ENCODE data around the gene H3-3A. TPM values are rescaled to one million over a fixed set of nuclear protein-coding genes. Genes with fewer than 3 reads are reported as not detected.
A peak's percentile ranks its signal among the peaks of the same experiment; 100 is the strongest.

Gene H3-3A
- total and polyA plus RNA-seq, 10 of the 15 experiments (the other 5 are each of a cell fraction or from before 2014, with no cell fraction given) = 215 to 486 (median 393) TPM

DNA sequence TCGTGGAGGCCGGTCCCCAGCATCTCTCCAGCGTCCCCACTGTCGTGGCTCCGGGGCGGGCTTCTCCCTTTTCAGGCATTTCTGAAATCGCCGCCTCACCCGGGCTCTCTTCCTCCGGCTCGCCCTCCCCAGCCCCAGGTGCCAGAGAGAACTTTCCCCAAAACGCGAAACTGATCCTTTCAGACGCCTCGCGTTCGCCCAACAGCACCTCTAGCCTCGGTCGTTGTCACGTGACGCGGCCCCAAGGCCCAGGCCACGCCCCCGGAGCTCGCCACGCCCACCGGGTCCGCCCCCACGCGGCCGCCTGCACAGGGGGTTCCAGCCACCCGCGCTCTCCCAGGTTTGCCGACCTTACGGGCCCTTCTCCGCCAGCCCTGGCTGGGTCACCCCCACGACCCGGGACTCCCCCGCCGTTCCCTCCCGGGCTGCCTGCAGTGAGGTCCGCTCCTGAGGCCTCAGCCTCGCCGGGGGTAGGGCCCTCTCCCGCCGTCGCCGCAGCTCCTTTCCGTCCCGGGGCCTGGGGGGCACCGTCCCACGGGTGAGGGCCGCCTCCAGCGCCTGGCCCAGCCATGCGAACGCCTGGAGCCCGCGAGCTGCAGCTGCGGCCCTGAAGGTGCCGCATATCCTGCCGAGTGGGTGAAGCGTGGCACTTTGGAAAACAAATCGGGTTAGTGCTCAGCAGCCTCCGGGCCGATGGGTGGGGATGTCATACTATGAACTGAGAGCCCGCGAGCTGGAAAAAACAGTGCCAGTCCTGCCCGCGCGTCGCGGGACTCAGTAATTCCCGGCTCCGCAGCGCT, 21.0 kb downstream of the H3-3A start (continued):
- TF ChIP-seq, protein P1, sequence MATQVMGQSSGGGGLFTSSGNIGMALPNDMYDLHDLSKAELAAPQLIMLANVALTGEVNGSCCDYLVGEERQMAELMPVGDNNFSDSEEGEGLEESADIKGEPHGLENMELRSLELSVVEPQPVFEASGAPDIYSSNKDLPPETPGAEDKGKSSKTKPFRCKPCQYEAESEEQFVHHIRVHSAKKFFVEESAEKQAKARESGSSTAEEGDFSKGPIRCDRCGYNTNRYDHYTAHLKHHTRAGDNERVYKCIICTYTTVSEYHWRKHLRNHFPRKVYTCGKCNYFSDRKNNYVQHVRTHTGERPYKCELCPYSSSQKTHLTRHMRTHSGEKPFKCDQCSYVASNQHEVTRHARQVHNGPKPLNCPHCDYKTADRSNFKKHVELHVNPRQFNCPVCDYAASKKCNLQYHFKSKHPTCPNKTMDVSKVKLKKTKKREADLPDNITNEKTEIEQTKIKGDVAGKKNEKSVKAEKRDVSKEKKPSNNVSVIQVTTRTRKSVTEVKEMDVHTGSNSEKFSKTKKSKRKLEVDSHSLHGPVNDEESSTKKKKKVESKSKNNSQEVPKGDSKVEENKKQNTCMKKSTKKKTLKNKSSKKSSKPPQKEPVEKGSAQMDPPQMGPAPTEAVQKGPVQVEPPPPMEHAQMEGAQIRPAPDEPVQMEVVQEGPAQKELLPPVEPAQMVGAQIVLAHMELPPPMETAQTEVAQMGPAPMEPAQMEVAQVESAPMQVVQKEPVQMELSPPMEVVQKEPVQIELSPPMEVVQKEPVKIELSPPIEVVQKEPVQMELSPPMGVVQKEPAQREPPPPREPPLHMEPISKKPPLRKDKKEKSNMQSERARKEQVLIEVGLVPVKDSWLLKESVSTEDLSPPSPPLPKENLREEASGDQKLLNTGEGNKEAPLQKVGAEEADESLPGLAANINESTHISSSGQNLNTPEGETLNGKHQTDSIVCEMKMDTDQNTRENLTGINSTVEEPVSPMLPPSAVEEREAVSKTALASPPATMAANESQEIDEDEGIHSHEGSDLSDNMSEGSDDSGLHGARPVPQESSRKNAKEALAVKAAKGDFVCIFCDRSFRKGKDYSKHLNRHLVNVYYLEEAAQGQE (IDR thresholded peaks at IDR 0.05; ENCODE audit: low read depth, low read length) = no peak
- TF ChIP-seq, protein P2, sequence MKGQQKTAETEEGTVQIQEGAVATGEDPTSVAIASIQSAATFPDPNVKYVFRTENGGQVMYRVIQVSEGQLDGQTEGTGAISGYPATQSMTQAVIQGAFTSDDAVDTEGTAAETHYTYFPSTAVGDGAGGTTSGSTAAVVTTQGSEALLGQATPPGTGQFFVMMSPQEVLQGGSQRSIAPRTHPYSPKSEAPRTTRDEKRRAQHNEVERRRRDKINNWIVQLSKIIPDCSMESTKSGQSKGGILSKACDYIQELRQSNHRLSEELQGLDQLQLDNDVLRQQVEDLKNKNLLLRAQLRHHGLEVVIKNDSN (IDR thresholded peaks at IDR 0.05; ENCODE audit: borderline replicate concordance, extremely low read length, insufficient read depth, low read depth, low read length) = peak; percentile 95
- TF ChIP-seq, protein P3, sequence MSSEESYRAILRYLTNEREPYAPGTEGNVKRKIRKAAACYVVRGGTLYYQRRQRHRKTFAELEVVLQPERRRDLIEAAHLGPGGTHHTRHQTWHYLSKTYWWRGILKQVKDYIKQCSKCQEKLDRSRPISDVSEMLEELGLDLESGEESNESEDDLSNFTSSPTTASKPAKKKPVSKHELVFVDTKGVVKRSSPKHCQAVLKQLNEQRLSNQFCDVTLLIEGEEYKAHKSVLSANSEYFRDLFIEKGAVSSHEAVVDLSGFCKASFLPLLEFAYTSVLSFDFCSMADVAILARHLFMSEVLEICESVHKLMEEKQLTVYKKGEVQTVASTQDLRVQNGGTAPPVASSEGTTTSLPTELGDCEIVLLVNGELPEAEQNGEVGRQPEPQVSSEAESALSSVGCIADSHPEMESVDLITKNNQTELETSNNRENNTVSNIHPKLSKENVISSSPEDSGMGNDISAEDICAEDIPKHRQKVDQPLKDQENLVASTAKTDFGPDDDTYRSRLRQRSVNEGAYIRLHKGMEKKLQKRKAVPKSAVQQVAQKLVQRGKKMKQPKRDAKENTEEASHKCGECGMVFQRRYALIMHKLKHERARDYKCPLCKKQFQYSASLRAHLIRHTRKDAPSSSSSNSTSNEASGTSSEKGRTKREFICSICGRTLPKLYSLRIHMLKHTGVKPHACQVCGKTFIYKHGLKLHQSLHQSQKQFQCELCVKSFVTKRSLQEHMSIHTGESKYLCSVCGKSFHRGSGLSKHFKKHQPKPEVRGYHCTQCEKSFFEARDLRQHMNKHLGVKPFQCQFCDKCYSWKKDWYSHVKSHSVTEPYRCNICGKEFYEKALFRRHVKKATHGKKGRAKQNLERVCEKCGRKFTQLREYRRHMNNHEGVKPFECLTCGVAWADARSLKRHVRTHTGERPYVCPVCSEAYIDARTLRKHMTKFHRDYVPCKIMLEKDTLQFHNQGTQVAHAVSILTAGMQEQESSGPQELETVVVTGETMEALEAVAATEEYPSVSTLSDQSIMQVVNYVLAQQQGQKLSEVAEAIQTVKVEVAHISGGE (CRISPR knock-in tag; IDR thresholded peaks at IDR 0.05) = peak; percentile 33; the same call in 1 of the 2 replicates
- TF ChIP-seq, protein P4, sequence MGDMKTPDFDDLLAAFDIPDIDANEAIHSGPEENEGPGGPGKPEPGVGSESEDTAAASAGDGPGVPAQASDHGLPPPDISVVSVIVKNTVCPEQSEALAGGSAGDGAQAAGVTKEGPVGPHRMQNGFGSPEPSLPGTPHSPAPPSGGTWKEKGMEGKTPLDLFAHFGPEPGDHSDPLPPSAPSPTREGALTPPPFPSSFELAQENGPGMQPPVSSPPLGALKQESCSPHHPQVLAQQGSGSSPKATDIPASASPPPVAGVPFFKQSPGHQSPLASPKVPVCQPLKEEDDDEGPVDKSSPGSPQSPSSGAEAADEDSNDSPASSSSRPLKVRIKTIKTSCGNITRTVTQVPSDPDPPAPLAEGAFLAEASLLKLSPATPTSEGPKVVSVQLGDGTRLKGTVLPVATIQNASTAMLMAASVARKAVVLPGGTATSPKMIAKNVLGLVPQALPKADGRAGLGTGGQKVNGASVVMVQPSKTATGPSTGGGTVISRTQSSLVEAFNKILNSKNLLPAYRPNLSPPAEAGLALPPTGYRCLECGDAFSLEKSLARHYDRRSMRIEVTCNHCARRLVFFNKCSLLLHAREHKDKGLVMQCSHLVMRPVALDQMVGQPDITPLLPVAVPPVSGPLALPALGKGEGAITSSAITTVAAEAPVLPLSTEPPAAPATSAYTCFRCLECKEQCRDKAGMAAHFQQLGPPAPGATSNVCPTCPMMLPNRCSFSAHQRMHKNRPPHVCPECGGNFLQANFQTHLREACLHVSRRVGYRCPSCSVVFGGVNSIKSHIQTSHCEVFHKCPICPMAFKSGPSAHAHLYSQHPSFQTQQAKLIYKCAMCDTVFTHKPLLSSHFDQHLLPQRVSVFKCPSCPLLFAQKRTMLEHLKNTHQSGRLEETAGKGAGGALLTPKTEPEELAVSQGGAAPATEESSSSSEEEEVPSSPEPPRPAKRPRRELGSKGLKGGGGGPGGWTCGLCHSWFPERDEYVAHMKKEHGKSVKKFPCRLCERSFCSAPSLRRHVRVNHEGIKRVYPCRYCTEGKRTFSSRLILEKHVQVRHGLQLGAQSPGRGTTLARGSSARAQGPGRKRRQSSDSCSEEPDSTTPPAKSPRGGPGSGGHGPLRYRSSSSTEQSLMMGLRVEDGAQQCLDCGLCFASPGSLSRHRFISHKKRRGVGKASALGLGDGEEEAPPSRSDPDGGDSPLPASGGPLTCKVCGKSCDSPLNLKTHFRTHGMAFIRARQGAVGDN (IDR thresholded peaks at IDR 0.05) = peak; percentile 28; the same call in 1 of the 2 replicates
- TF ChIP-seq IKZF1 (conservative IDR thresholded peaks at IDR 0.05) (peak; percentile 64), ZBTB4 (CRISPR knock-in tag; IDR thresholded peaks at IDR 0.05) (peak; percentile 75; the same call in 1 of the 2 replicates), HDGF (IDR thresholded peaks at IDR 0.05) (no peak), RAD21 (IDR thresholded peaks at IDR 0.05; ENCODE audit: insufficient read depth, low read depth, low read length) (no peak), ZSCAN29 (IDR thresholded peaks at IDR 0.05) (no peak), JUND (IDR thresholded peaks at IDR 0.05; ENCODE audit: low read depth, low read length) (no peak)
- TF ChIP-seq, protein P5, sequence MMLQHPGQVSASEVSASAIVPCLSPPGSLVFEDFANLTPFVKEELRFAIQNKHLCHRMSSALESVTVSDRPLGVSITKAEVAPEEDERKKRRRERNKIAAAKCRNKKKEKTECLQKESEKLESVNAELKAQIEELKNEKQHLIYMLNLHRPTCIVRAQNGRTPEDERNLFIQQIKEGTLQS (IDR thresholded peaks at IDR 0.05; ENCODE audit: borderline replicate concordance, extremely low read depth, low read depth, low read length) = 0 out of 2 replicates have a peak, but pooled peaks have one; percentile 55

Measured in GM12878 (cell line).